Daoy (cell line): ENCODE results near the gene CLDN20. TPM values are rescaled to one million over a fixed set of nuclear protein-coding genes. Genes with fewer than 3 reads are reported as not detected.
"Not testable (repeated sequence)": the region's sequence is repeated elsewhere in the genome, so short reads cannot be mapped to it uniquely, and the experiment has no call there.

Experiments
- DNase-seq: peaks from one replicate; pipeline ENCODE4 v3.0.0-alpha.2; 2015; ENCODE audit warnings: low read depth
- total RNA-seq: library from RNA; depleted of rRNA; stranded (reverse); fragments of >200 nt; shearing (Covaris generic); gene quantifications from 2 replicates; pipeline ENCODE4 v1.2.3, GENCODE V29; 2014; rRNA removed

CLDN20 gene
- total RNA-seq, 1 experiment from 2014 or later = not detected

DNA sequence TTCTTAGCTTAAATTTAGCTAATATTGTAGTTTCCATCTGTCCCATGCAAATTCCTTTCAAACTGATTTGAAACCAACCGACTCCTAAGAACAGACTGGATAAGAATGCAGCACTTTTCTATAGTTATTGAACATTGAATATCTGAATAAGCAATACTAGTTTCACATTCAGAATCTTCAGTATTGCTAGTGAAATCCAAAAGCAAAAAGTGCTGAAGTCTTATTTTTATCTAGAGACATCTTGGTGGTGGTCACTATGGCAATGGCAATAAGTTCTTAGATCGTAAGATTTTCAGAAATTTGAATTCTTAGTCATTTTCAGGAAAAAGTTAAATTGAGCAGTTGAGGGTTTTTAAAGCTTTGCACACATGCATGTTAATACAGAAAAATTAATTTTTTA, 47.8 kb downstream of the CLDN20 start:
- no peak for DNase-seq

DNA sequence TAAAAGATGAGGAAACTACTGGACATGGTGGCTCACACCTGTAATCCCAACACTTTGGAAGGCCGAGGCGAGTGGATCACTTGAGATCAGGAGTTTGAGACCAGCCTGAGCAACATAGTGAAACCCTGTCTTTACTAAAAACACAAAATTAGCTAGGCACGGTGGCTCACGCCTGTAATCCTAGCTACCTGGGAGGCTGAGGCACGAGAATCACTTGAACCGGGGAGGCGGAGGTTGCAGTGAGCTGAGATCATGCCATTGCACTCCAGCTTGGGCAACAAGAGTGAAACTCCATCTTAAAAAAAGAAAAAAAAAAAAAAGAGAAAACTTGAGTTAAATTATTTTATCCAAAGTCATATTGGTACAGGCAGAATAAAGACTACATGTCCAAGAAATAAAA, 49.1 kb downstream of the CLDN20 start:
- not testable (repeated sequence) for DNase-seq

GRCh38 chr6:155313602-155314091, 49.8 kb downstream of the CLDN20 start:
- peak; percentile 24 for DNase-seq

DNA sequence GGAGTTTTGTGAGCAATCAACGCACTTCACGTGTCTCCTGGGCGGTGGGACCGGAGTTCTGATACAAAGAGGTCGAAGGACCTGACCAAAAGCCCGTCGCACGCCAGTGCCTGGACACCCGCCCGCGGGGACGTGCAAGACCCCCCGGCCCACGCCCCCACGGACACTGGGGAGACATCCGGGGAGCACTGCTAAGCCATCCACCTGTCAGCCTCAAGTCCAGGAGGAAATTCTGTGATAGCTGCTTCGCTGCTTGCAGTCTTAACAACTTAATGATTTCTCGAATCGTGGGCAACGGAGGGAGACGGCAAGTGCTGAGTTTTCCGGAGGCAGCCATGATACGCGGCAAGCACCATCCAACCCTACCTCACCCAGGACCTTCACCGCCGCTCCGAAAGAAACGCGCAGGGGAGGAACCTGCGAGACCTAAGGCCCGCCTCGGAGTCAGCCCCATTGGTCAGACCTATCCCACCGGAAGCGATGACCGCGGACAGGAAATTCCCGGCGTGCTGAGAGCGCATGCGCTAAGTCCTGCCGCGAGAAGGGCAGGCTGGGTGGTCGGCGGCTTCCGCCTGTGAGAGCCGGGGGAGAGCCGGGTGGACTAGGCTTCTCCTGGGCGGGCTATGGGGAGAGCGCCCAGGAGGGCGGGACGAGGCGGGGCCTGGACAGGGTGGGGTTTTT, 50.4 kb downstream of the CLDN20 start, which contains the start of gene TFB1M:
Gene TFB1M, minus strand, starts transcription at position 393 of the 681 bp plus-strand sequence. Its CDS starts 56 bp downstream, at position 337.
- DNase-seq = peak; percentile 100

DNA sequence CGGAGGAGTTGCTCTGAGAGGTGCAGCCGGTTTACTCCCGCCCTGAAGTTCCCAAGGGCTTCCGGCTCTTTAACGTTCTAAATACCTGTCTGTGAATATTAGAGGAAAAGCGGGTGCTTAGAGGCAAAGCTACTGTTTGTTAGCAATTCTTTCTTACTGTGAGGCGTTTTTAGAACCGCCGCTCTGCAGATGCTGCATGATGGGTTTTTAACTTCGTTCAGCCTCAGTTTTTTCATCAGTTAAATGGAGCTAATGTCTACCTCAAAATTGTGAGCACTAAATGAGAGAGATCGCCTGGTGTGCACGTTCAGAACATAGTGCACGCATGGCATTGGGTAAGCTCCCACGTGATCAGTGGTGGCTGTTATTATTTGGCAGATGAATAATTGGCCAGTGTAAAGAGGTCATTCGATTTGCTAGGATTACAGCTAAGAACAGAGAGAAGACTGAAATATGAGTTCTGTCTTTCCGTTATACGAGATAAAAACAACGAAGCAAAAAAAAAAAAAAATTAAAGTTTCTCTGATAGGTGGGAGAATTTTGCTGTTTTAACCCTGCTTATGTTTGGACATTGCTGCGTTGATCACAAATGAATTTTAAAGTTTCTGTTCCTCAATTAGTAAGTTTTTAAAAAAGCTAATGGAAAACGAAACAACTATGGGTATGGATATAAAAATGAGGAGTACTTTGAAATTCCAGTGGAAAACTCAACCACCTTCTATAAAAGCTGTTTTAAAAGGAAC, 51.1 kb downstream of the CLDN20 start:
- peak; percentile 89 for DNase-seq

- peak; percentile 9 for DNase-seq
These were observed 51.7 kb downstream of the CLDN20 start for GRCh38 chr6:155315516-155315871.

- no peak for DNase-seq
These were observed 52.6 kb downstream of the CLDN20 start for GRCh38 chr6:155316419-155316818.

GRCh38 chr6:155317186-155317585, 53.4 kb downstream of the CLDN20 start:
- DNase-seq = no peak

GRCh38 chr6:155319902-155320301, 56.1 kb downstream of the CLDN20 start:
- DNase-seq = no peak

GRCh38 chr6:155324172-155324571, 60.4 kb downstream of the CLDN20 start:
- no peak for DNase-seq

DNA sequence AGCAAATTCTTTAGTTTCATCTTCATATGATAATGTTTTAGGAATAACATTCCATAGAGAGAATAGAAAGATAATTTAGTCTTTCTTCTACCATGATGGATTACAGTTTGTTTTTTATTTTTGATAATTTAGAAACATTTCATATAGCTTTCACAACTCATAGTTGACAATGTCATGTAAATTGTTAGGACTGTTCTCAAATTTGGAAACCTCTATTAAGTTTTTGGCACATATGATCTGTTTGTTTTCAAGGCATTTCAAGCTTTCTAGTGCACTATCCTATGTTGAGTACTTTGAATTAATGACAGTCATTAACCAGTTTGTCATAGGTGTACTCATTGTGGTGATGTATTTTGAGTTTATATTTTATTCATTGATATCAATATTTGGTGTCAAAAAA, 61.2 kb downstream of the CLDN20 start:
- no peak for DNase-seq

GRCh38 chr6:155325700-155326516, 62.1 kb downstream of the CLDN20 start:
- no peak for DNase-seq

Other genes starting within 250 kb of the CLDN20 start
- 28.3 and 34.0 TPM in 2 replicates for gene TFB1M, start 50.5 kb downstream of the CLDN20 start, total RNA-seq
- gene NOX3, start 191.8 kb downstream of the CLDN20 start, total RNA-seq = not detected in 2 replicates